GM06990 (cell line): ENCODE measurements around the gene MS4A10.

Experiments used
- DNase-seq: peaks from one replicate; pipeline ENCODE4 v3.0.0-alpha.2; 2011; ENCODE audit not compliant: insufficient read length; ENCODE audit errors: extremely low read depth
- H3K27me3 ChIP-seq: replicated peaks from 2 replicates; pipeline ENCODE4 v1.6.0; 2011; ENCODE audit warnings: low read length; ENCODE audit not compliant: control insufficient read depth, insufficient read depth
- H3K36me3 ChIP-seq: 2 replicates; pipeline ENCODE4 v1.5.1; 2011; ENCODE audit warnings: low read length; ENCODE audit not compliant: control insufficient read depth, insufficient read depth
- H3K4me3 ChIP-seq: replicated peaks from 2 replicates; pipeline ENCODE4 v1.5.1; 2011; ENCODE audit warnings: low read depth, mild to moderate bottlenecking, control low read depth, low read length
- TF ChIP-seq, protein P1 (sequence below): IDR thresholded peaks from 2 replicates; pipeline ENCODE4 v1.5.1; 2011; ENCODE audit warnings: low read length, control low read depth, mild to moderate bottlenecking, inconsistent platforms; ENCODE audit not compliant: insufficient read depth, poor library complexity, severe bottlenecking

The MS4A10 gene

DNA sequence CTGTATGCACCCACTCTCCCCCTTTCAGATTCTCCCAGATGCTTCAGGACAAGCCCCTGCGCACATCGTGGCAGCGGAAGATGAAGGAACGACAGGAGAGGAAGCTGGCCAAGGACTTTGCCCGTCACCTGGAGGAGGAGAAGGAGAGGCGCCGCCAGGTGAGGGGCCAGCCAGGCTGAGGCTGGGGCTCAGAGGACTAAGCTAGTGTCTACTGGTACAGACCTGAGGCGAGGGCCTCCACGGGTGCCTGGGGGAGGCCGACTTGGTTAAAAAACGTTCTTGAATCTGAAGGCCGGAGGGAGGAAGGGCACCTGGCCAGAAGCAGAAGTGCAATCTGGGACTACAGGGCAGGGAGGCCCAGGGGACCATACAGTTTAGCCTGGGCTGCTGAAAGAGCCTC, 62.8 kb downstream of the MS4A10 start:
- Histone ChIP-seq H3K36me3 (peaks cover 25% of the 10 kb centered on the region), H3K4me3 (no peak overlapping the region), H3K27me3 (no peaks in the 10 kb centered on the region)
- TF ChIP-seq, protein P1, sequence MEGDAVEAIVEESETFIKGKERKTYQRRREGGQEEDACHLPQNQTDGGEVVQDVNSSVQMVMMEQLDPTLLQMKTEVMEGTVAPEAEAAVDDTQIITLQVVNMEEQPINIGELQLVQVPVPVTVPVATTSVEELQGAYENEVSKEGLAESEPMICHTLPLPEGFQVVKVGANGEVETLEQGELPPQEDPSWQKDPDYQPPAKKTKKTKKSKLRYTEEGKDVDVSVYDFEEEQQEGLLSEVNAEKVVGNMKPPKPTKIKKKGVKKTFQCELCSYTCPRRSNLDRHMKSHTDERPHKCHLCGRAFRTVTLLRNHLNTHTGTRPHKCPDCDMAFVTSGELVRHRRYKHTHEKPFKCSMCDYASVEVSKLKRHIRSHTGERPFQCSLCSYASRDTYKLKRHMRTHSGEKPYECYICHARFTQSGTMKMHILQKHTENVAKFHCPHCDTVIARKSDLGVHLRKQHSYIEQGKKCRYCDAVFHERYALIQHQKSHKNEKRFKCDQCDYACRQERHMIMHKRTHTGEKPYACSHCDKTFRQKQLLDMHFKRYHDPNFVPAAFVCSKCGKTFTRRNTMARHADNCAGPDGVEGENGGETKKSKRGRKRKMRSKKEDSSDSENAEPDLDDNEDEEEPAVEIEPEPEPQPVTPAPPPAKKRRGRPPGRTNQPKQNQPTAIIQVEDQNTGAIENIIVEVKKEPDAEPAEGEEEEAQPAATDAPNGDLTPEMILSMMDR: no peak
- DNase-seq: no peak

DNA sequence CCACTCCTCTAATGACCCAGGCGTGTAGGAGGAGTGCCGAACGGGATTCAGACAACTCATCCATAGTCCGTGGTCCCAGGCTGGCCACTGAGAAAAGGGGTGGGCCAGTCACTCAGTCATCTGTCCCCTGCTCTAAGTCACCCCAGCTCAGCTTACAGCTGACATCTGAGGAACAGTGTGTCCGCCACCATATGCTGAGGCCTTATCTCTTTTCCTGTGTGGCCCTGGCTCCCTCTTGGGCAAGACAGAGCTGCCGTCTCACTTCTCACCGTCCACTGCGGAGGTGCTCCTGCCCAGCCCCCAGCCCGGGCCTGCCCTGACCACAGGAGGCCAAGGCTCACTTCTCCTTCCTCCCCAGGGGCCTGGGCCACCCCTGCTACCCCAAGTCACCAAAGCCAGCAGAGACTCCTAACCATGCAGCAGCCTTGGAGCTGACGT, 63.6 kb downstream of the MS4A10 start:
- Histone ChIP-seq H3K4me3 (no peak overlapping the region), H3K27me3 (no peaks in the 10 kb centered on the region), H3K36me3 (peaks cover 27% of the 10 kb centered on the region)
- TF ChIP-seq, protein P1: no peak
- no peak for DNase-seq

DNA sequence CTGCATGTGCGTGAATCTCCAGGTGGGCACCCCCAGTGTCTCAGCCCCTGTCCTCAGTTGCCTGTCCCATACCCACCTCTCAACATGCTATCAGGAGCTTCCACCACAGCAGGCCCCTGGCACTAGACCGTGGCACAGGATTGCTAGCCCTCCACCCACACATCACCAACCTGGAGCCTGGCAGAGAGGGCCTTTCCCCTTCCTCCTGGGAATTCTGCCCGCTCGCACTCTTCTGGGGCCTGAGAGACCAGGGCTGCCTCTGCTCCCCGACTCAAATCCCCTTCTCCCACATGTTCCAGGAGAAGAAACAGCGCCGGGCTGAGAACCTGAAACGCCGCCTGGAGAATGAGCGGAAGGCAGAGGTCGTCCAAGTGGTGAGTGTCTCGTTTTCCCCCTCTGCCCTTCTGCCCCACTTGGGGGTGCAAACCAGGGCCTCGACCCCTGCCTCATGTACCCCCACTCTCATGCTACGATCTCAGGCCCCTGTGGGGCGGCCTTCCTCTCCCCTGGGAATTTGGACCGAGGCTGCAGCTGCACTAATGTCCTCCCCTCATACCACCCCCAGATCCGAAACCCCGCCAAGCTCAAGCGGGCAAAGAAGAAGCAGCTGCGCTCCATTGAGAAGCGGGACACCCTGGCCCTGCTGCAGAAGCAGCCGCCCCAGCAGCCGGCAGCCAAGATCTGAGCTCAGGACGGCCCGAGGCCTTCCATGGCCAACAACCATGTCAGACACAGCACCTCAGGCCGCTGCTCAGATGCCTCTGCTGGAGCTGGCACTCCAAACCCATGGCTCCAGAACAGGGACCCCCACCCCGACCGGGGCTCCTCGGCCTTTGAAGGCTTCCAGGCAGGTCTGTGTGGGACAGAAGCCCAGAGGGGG, 64.7 kb downstream of the MS4A10 start:
- Histone ChIP-seq H3K36me3 (peaks cover 27% of the 10 kb centered on the region), H3K4me3 (no peak overlapping the region), H3K27me3 (no peaks in the 10 kb centered on the region)
- DNase-seq: no peak
- TF ChIP-seq, protein P1: no peak
